Fibroblast of lung (primary cell): ENCODE data around the gene ATP2B2. TPM values are rescaled to one million over a fixed set of nuclear protein-coding genes. Genes with fewer than 3 reads are reported as not detected.

ENCODE experiments used
- DNase-seq, 2 donors: peaks; one replicate each; pipeline versions ENCODE4 v3.0.0 to v3.0.0-alpha.2; 2010; ENCODE audit warnings: low read depth in 2 of 2
- H2AFZ ChIP-seq: 2 replicates; pipeline ENCODE4 v1.5.1; 2012; ENCODE audit warnings: low read length, control low read depth, inconsistent platforms
- H3K27ac ChIP-seq: 2 replicates; pipeline ENCODE4 v1.5.1; 2011; ENCODE audit warnings: low read length, control low read depth; ENCODE audit not compliant: insufficient read depth
- H3K27me3 ChIP-seq: 2 replicates; pipeline ENCODE4 v1.5.1; 2011; ENCODE audit warnings: mild to moderate bottlenecking, low read length; ENCODE audit not compliant: control insufficient read depth, insufficient read depth
- H3K36me3 ChIP-seq: 2 replicates; pipeline ENCODE4 v1.5.1; 2011; ENCODE audit warnings: low read length; ENCODE audit not compliant: control insufficient read depth, insufficient read depth
- H3K4me1 ChIP-seq: 2 replicates; pipeline ENCODE4 v1.5.1; 2011; ENCODE audit warnings: low read length; ENCODE audit not compliant: control insufficient read depth, insufficient read depth; ENCODE audit errors: extremely low read depth
- H3K4me2 ChIP-seq: 2 replicates; pipeline ENCODE4 v1.5.1; 2011; ENCODE audit warnings: low read length, control low read depth; ENCODE audit not compliant: insufficient read depth; ENCODE audit errors: extremely low read depth
- H3K4me3 ChIP-seq, 4 experiments: fragments of 200-600 bp in 1 of 4; sonication (generic) in 1 of 4; replicated peaks in 1 of 4; 2 replicates each; pipeline ENCODE4 v1.5.1; 2011 to 2016; ENCODE audit warnings: low read length in 4 of 4, low read depth in 3 of 4, mild to moderate bottlenecking in 3 of 4, control low read depth in 2 of 4, inconsistent platforms in 1 of 4, mixed read lengths in 1 of 4; ENCODE audit not compliant: insufficient read depth in 1 of 4; ENCODE audit errors: control extremely low read depth in 1 of 4
- H3K79me2 ChIP-seq: 2 replicates; pipeline ENCODE4 v1.5.1; 2012; ENCODE audit warnings: mild to moderate bottlenecking, low read length, inconsistent platforms; ENCODE audit not compliant: control insufficient read depth, insufficient read depth
- H3K9ac ChIP-seq: 2 replicates; pipeline ENCODE4 v1.5.1; 2011; ENCODE audit warnings: mild to moderate bottlenecking, low read length, control low read depth; ENCODE audit not compliant: insufficient read depth
- H3K9me3 ChIP-seq: 2 replicates; pipeline ENCODE4 v1.5.1; 2012; ENCODE audit warnings: low read depth, low read length; ENCODE audit not compliant: control insufficient read depth, insufficient read depth
- H4K20me1 ChIP-seq: 2 replicates; pipeline ENCODE4 v1.5.1; 2011; ENCODE audit warnings: low read length; ENCODE audit not compliant: control insufficient read depth, insufficient read depth; ENCODE audit errors: extremely low read depth
- EZH2 ChIP-seq: IDR thresholded peaks from 2 replicates; pipeline ENCODE4 v1.5.1; 2012; ENCODE audit warnings: low read length, control low read depth, mild to moderate bottlenecking; ENCODE audit errors: missing control alignments
- polyA plus RNA-seq, 2 donors: library from polyadenylated mRNA; depleted of rRNA in 1 of 2; stranded (reverse) in 1 of 2; unstranded in 1 of 2; fragments of >200 nt; gene quantifications; 2 replicates each; pipeline ENCODE4 v1.2.1, GENCODE V29; 2011 to 2012; ENCODE audit warnings: missing spikeins in 1 of 2
- total RNA-seq: library from RNA; depleted of rRNA; stranded (reverse); fragments of >200 nt; gene quantifications from 2 replicates; pipeline ENCODE4 v1.2.1, GENCODE V29; 2014
- TF ChIP-seq, protein P1 (sequence below), 2 donors: IDR thresholded peaks in 1 of 2; conservative IDR thresholded peaks in 1 of 2; 1 replicate in 1 of 2; 2 replicates in 1 of 2; pipeline ENCODE4 v1.5.1; 2011 to 2012; ENCODE audit warnings: low read length in 2 of 2, control low read depth in 1 of 2, inconsistent platforms in 1 of 2, low read depth in 1 of 2, mild to moderate bottlenecking in 1 of 2

ATP2B2 gene
- total and polyA plus RNA-seq, 2 donors (not counting 1 experiment from before 2014, with no cell fraction given): not detected

DNA sequence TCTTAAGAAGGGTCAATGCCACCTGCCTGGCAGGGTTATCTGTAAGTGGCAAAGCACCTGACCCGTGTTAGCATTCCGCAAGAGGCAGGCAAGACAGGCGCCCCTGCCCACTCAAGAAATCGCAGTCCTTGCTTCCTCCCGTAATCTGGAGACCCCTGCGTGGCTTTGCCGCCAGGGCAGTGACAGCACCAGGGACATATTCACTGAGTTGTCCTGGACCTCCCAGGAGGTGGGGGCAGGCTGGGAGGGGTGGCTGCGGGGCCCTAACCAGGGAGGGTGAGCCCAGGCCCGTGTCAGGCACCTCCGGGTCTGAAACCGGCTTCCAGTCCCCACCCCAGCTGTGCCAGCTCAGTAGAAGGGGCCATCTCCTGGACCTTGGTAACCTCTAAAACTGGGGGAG lies 168.6 kb downstream of the ATP2B2 start:
- H3K36me3 ChIP-seq: no peaks in the 10 kb centered on the region
- DNase-seq: no peak

DNA sequence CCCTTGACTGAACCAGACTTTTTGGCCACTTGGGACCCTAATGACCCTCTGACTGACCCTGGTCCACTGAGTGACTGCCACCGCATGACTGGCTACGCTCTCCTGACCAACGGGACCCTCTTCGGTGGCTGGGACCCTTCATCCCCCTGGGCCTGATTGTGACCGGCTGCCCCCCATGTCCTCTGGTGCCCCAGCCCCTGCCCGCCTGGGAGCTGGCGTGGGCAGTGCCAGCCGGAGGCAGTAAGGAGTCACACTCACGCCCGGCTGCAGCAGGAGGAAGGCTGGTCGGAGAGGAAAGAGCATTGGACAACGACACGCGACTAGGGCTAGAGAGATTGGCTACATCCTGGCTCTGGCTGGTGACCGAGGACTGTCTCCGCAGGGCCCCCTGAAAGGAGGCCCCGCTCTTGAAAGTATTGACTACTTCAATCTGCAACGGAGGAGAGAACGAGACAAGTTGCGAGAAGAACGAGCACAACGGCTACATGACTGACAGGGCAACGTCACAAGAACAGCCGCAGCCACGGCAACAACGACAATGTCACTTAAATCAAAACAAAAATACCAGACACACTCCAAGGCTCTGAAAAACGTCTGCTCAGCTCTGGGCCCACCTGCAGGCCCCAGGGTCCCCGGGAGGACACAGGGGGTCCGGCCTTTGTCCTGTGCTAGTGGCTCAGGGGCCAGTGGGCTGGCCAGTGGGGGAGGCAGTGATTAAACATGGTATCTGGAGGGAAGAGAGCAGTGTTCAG lies 169.3 kb downstream of the ATP2B2 start:
- H3K27me3 ChIP-seq: peaks cover 13% of the 10 kb centered on the region
- H3K4me3 ChIP-seq: no peak overlapping the region
- no peaks in the 10 kb centered on the region for H3K9me3 ChIP-seq
- no peak for DNase-seq
- H2AFZ ChIP-seq: no peak overlapping the region
- H3K9ac ChIP-seq: no peak overlapping the region
- H3K4me1 ChIP-seq: no peaks in the 10 kb centered on the region
- H3K27ac ChIP-seq: no peak overlapping the region
- H3K36me3 ChIP-seq: no peaks in the 10 kb centered on the region
- no peak for TF ChIP-seq EZH2
- TF ChIP-seq, protein P1, sequence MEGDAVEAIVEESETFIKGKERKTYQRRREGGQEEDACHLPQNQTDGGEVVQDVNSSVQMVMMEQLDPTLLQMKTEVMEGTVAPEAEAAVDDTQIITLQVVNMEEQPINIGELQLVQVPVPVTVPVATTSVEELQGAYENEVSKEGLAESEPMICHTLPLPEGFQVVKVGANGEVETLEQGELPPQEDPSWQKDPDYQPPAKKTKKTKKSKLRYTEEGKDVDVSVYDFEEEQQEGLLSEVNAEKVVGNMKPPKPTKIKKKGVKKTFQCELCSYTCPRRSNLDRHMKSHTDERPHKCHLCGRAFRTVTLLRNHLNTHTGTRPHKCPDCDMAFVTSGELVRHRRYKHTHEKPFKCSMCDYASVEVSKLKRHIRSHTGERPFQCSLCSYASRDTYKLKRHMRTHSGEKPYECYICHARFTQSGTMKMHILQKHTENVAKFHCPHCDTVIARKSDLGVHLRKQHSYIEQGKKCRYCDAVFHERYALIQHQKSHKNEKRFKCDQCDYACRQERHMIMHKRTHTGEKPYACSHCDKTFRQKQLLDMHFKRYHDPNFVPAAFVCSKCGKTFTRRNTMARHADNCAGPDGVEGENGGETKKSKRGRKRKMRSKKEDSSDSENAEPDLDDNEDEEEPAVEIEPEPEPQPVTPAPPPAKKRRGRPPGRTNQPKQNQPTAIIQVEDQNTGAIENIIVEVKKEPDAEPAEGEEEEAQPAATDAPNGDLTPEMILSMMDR (conservative IDR thresholded peaks at IDR 0.05 in 1 of 2, IDR thresholded peaks at IDR 0.05 in 1 of 2; ENCODE audit: low read depth in 1 of 2, low read length in 2 of 2): no peak
- no peaks in the 10 kb centered on the region for H3K79me2 ChIP-seq
- H3K4me2 ChIP-seq: no peak overlapping the region
- H4K20me1 ChIP-seq: no peaks in the 10 kb centered on the region

More for the DNA sequence above, 168.6 kb downstream of the ATP2B2 start:
- no peaks in the 10 kb centered on the region for H4K20me1 ChIP-seq
- H3K9me3 ChIP-seq: no peaks in the 10 kb centered on the region
- no peak overlapping the region for H3K4me2 ChIP-seq
- TF ChIP-seq, protein P1 (conservative IDR thresholded peaks at IDR 0.05 in 1 of 2, IDR thresholded peaks at IDR 0.05 in 1 of 2; ENCODE audit: low read depth in 1 of 2, low read length in 2 of 2): no peak
- TF ChIP-seq EZH2: no peak
- no peak overlapping the region for H2AFZ ChIP-seq
- H3K4me1 ChIP-seq: no peaks in the 10 kb centered on the region
- no peak overlapping the region for H3K27ac ChIP-seq
- H3K9ac ChIP-seq: no peak overlapping the region
- H3K27me3 ChIP-seq: peaks cover 7% of the 10 kb centered on the region
- no peak overlapping the region for H3K4me3 ChIP-seq
- no peaks in the 10 kb centered on the region for H3K79me2 ChIP-seq

DNA sequence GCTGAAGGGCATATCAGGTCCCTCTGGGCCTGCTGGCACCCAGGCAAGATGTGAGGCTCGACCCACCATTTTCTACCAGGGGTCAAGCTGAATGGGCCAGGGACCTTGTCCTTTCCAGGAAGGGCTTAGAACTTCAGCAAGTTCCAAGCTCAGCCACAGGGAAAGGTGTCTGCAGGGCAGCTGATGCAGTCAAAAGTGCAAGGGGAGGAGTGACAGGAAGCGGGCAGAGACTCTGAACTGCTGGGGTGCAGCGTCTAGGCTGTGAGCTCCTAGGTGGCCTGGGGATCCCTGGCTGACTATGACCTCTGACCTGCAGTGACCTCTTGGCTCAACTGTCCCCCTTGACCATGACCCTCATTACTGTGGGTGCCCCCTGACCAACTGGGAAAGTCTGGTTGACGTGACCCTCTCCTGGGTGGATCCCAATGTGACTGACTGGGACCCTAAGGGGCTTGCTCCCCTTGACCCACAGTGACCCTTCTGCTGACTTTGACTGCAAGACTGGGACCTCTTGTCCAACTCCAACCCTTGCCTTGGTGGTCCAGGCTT lies 170.1 kb downstream of the ATP2B2 start:
- no peak overlapping the region for H3K9ac ChIP-seq

More for the DNA sequence above, 170.1 kb downstream of the ATP2B2 start:
- Histone ChIP-seq H3K79me2 (no peaks in the 10 kb centered on the region), H3K27me3 (peaks cover 18% of the 10 kb centered on the region), H3K36me3 (no peaks in the 10 kb centered on the region), H3K9me3 (no peaks in the 10 kb centered on the region), H3K4me2 (no peak overlapping the region), H2AFZ (no peak overlapping the region), H3K4me1 (no peaks in the 10 kb centered on the region), H3K27ac (no peak overlapping the region), H3K4me3 (no peak overlapping the region), H4K20me1 (no peaks in the 10 kb centered on the region)
- TF ChIP-seq EZH2: no peak
- TF ChIP-seq, protein P1 (conservative IDR thresholded peaks at IDR 0.05 in 1 of 2, IDR thresholded peaks at IDR 0.05 in 1 of 2; ENCODE audit: low read depth in 1 of 2, low read length in 2 of 2): no peak
- no peak for DNase-seq
